ENCODE data around the gene RAPGEF5.

Gene RAPGEF5

GRCh38 chr7:22151901-22152300 is 205.1 kb downstream of the RAPGEF5 start:
- no peak overlapping the region for H3K27ac ChIP-seq (replicated peaks)
- no peak for TF ChIP-seq REST (IDR thresholded peaks at IDR 0.05; ENCODE audit: insufficient replicate concordance, low read depth)
- no peak for TF ChIP-seq GABPA (IDR thresholded peaks at IDR 0.05; ENCODE audit: low read depth)
- no peak for TF ChIP-seq POLR2AphosphoS5 (IDR thresholded peaks at IDR 0.05; ENCODE audit: low read depth)
- no peak for TF ChIP-seq CTCF (IDR thresholded peaks at IDR 0.05; ENCODE audit: insufficient read depth, low read length)
- no peak for TF ChIP-seq SPI1 (IDR thresholded peaks at IDR 0.05; ENCODE audit: borderline replicate concordance, low read depth)
- H3K4me3 ChIP-seq (replicated peaks; ENCODE audit: insufficient read depth, low read length): no peak overlapping the region
- no peak for DNase-seq (ENCODE audit: low read depth in 1 of 2, low spot score in 1 of 2)
- H3K27me3 ChIP-seq (ENCODE audit: insufficient read depth, poor library complexity, severe bottlenecking): no peaks in the 10 kb centered on the region

GRCh38 chr7:22150221-22150620 is 206.7 kb downstream of the RAPGEF5 start:
- no peak overlapping the region for H3K4me3 ChIP-seq (replicated peaks; ENCODE audit: insufficient read depth, low read length)
- no peak for TF ChIP-seq SPI1 (IDR thresholded peaks at IDR 0.05; ENCODE audit: borderline replicate concordance, low read depth)
- TF ChIP-seq GABPA (IDR thresholded peaks at IDR 0.05; ENCODE audit: low read depth): no peak
- no peak for TF ChIP-seq REST (IDR thresholded peaks at IDR 0.05; ENCODE audit: insufficient replicate concordance, low read depth)
- TF ChIP-seq CTCF (IDR thresholded peaks at IDR 0.05; ENCODE audit: insufficient read depth, low read length): no peak
- TF ChIP-seq POLR2AphosphoS5 (IDR thresholded peaks at IDR 0.05; ENCODE audit: low read depth): no peak
- DNase-seq (ENCODE audit: low read depth in 1 of 2, low spot score in 1 of 2): no peak
- H3K27ac ChIP-seq (replicated peaks): no peak overlapping the region
- no peaks in the 10 kb centered on the region for H3K27me3 ChIP-seq (ENCODE audit: insufficient read depth, poor library complexity, severe bottlenecking)

- no peak for TF ChIP-seq CTCF (IDR thresholded peaks at IDR 0.05; ENCODE audit: insufficient read depth, low read length)
- TF ChIP-seq GABPA (IDR thresholded peaks at IDR 0.05; ENCODE audit: low read depth): no peak
- no peak for TF ChIP-seq SPI1 (IDR thresholded peaks at IDR 0.05; ENCODE audit: borderline replicate concordance, low read depth)
- TF ChIP-seq REST (IDR thresholded peaks at IDR 0.05; ENCODE audit: insufficient replicate concordance, low read depth): no peak
- TF ChIP-seq POLR2AphosphoS5 (IDR thresholded peaks at IDR 0.05; ENCODE audit: low read depth): no peak
- DNase-seq (ENCODE audit: low read depth in 1 of 2, low spot score in 1 of 2): no peak
- Histone ChIP-seq H3K27ac (replicated peaks) (no peak overlapping the region), H3K4me3 (replicated peaks; ENCODE audit: insufficient read depth, low read length) (no peak overlapping the region), H3K27me3 (ENCODE audit: insufficient read depth, poor library complexity, severe bottlenecking) (no peaks in the 10 kb centered on the region)
Measured at GRCh38 chr7:22147868-22148267, 209.1 kb downstream of the RAPGEF5 start.

All from HL-60 (cell line).